ENCODE results near the gene SMIM41.

Gene SMIM41

DNA sequence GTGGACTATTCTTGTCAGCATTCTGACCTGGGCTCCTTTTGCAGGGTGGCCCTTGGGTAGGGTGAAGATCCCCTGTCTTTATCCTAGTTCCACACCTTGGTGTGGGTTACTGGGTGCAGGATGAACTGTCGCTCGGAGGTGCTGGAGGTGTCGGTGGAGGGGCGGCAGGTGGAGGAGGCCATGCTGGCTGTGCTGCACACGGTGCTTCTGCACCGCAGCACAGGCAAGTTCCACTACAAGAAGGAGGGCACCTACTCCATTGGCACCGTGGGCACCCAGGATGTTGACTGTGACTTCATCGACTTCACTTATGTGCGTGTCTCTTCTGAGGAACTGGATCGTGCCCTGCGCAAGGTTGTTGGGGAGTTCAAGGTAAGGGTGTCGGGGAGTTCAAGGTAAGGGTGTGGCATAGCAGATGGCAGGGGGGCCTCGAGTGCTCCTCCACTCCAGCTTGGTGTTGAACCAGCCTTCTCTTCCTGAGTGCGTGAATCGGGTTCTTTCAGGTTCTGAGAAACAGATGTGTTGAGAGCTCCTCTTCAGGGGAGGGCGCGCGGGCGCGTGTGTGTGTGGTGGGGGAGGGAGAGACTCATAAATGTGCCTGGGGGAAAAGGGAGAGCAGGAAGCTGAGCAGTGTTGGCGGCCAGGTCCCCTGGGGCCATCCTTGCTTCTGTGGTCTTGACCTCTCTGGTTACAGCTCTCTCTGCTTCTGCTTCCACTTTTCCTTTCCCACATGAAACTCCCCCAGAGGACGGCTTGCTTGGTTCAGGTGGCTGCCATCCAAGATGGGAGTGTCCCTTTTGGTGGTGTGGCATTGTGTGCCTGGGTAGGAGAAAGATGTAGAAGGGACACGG lies 5.7 kb upstream of the SMIM41 start:
- TF ChIP-seq, protein P1, sequence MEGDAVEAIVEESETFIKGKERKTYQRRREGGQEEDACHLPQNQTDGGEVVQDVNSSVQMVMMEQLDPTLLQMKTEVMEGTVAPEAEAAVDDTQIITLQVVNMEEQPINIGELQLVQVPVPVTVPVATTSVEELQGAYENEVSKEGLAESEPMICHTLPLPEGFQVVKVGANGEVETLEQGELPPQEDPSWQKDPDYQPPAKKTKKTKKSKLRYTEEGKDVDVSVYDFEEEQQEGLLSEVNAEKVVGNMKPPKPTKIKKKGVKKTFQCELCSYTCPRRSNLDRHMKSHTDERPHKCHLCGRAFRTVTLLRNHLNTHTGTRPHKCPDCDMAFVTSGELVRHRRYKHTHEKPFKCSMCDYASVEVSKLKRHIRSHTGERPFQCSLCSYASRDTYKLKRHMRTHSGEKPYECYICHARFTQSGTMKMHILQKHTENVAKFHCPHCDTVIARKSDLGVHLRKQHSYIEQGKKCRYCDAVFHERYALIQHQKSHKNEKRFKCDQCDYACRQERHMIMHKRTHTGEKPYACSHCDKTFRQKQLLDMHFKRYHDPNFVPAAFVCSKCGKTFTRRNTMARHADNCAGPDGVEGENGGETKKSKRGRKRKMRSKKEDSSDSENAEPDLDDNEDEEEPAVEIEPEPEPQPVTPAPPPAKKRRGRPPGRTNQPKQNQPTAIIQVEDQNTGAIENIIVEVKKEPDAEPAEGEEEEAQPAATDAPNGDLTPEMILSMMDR (IDR thresholded peaks at IDR 0.05; ENCODE audit: insufficient read depth, low read depth, low read length, missing control alignments) = no peak
- H3K4me3 ChIP-seq (ENCODE audit: low read depth, low read length) = no peak overlapping the region
- peak; percentile 79 for DNase-seq (ENCODE audit: low read depth)

DNA sequence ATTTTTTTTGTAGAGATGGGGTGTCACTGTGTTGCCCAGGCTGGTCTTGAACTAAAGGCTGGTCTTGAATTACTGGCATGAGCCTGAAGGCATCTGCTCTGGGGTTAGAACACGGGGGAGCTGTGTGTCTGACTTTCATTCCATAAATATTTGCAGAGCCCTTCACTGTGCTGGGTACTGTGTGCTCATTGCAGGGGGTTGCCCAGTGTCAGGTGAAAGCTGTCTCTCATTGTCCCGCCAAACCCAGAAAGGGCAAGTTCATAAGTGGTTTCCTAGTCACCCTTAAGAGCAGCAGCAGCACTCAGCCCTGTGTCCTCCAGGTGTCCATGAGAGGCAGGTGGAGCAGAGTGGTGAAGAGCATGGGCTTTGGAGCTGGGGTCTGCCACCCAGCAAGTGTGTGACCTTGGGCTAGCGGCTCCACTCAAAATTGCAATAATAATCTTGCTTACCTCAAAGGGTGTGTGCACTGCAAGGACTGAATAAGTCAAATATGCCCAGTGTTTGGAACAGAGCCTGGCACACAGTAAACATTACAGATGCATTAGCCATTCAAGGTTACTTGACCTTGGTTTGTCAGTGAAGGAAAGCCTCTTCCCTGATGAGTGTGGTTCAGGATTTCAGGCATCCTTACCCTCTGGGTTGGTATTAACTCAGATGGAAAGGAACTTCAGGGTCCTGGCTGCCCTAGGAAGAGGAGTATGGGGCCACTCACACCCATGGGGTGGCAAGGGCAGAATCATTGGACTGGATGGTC lies 4.4 kb upstream of the SMIM41 start:
- H3K4me3 ChIP-seq (ENCODE audit: low read depth, low read length) = no peak overlapping the region
- no peak for DNase-seq (ENCODE audit: low read depth)
- TF ChIP-seq, protein P1 (IDR thresholded peaks at IDR 0.05; ENCODE audit: insufficient read depth, low read depth, low read length, missing control alignments) = no peak

GRCh38 chr12:52076811-52077210 lies 2.7 kb upstream of the SMIM41 start:
- H3K4me3 ChIP-seq (ENCODE audit: low read depth, low read length) = no peak overlapping the region
- DNase-seq (ENCODE audit: low read depth) = no peak
- TF ChIP-seq, protein P1 (IDR thresholded peaks at IDR 0.05; ENCODE audit: insufficient read depth, low read depth, low read length, missing control alignments) = no peak

DNA sequence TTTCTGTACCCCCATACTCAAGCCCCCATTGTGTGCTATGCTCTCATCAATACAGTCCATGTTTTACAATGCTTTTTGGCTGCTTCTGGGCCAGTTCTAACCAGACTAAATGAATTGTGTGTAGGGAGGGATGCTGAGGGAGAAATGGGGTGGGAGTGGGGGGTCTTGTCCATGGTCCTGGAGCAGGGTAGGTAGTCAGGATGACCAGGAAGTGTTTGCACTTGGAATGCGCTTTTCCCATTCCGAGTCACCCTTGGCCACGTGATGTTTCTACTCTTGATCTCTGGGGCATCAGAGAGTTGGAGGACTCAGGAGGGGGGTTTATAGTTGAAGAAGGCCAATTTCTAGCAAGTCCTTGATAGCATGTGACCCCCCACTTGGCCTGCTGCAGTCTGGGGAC lies 1.2 kb upstream of the SMIM41 start:
- no peak overlapping the region for H3K4me3 ChIP-seq (ENCODE audit: low read depth, low read length)
- no peak for DNase-seq (ENCODE audit: low read depth)
- TF ChIP-seq, protein P1 (IDR thresholded peaks at IDR 0.05; ENCODE audit: insufficient read depth, low read depth, low read length, missing control alignments) = no peak

DNA sequence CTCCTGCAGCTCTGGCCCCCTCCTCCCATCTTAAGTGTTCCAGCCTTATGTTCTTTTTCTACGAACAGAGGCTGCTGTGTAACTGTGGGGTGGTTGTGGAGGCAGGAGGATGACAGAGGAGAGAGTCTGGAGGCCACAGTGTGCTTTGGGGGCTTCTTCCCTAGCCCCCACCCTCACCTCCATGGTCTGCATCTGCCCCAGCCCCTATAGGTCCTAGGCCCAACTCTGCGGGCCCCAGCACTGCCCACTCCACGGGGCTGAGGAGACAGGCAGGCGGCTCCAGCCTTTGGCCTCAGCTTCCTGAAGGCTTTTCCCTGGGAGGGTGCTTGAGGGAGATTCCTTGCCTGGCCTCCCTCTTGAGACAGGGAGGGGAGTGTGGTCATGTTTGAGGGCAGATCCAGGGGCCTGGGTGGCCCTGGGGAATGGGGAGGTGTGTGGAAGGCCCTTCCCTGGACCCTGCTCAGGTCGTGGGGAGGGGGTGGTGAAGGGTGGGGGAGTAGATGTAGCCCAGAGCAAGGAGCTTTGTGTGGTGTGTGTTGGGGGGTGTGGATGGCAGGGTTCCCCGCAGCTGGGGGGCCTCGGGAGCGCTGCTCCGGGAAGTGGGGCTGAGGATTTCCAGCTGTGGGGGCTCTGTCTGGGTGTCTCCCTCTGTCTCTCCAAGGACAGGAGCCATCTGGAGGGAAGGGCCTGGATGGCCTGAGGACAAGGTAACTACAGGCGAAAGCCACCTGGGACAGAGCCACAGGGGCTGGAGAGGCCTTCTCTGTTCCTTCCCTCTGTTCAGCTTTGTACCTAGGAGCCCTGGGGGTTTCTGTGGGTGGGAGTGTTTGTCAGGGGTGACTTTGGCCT lies 1.1 kb downstream of the SMIM41 start:
- no peak overlapping the region for H3K4me3 ChIP-seq (ENCODE audit: low read depth, low read length)
- TF ChIP-seq, protein P1 (IDR thresholded peaks at IDR 0.05; ENCODE audit: insufficient read depth, low read depth, low read length, missing control alignments) = no peak
- no peak for DNase-seq (ENCODE audit: low read depth)

- DNase-seq (ENCODE audit: low read depth) = peak; percentile 54
- no peak overlapping the region for H3K4me3 ChIP-seq (ENCODE audit: low read depth, low read length)
- TF ChIP-seq, protein P1 (IDR thresholded peaks at IDR 0.05; ENCODE audit: insufficient read depth, low read depth, low read length, missing control alignments) = no peak
Observed at GRCh38 chr12:52081263-52081733, 1.8 kb downstream of the SMIM41 start.
